ENCODE data around the gene SYT5. TPM values are rescaled to one million over a fixed set of nuclear protein-coding genes. Genes with fewer than 3 reads are reported as not detected.

Gene SYT5
- polyA plus RNA-seq, 1 donor (not counting 4 experiments of a cell fraction or from before 2014, with no cell fraction given), result 0.33 TPM

DNA sequence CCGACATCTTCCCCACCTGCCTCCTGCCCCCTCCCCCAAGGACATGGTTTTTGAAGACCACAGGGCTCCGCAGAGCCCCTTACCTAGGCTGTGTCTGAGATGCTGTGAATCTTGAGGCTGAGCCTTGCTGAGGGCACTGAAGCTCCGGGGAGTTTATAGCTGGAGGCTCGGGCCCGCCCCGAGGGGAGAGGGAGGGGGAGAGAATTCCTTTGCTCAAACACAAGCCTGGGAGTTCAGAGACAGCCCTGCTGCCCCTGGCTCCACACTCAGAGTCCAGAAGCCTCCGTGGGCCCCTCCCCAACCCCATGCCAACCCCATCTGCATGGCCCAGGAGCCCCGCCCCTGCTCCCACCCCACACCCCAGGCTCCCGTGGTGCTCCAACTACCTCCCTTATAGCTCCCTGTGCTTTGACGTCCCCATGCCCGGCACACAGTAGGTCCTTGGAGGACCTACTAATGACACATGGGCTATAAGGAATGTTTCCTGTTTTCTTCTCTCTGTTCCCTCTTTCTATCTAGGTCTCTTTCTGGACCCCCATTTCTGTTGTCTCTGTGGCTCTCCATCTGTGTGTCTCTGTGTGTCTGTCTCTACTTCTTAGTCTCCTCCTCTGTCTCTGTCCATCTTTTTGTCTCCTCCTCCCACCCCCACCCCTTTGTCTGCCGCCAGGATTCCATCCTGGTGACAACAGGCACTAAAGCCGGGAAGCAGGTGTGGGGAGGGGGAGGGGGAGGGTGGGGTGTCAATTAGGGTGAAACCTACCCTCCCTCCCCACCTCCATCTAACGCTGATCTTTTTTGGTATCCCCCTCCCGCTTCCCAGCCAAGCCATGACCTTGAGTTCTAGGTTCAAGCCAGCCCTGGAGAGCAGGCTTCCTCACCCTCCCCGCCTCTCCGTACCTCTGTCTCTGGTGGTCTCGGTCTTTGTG, 30.7 kb downstream of the SYT5 start, which contains the start of gene TNNT1:
Gene TNNT1, minus strand, starts transcription at position 129 of the 926 bp plus-strand sequence. CDS start 2,049 bp downstream, outside the sequence.
- Histone ChIP-seq H3K9ac (ENCODE audit: control insufficient read depth, extremely low read depth, insufficient read depth, low read length) (no peak within 1 kb of the TSS), H3K27me3 (ENCODE audit: control insufficient read depth, extremely low read depth, insufficient read depth, low read length) (no peaks in the 10 kb centered on the region), H3K9me1 (ENCODE audit: control insufficient read depth, extremely low read depth, insufficient read depth, low read length) (no peaks in the 10 kb centered on the region), H3K4me3 (ENCODE audit: control insufficient read depth in 2 of 3, extremely low read depth in 1 of 3, insufficient read depth in 2 of 3, low read depth in 1 of 3, low read length in 3 of 3) (no peak within 1 kb of the TSS), H3K36me3 (ENCODE audit: control insufficient read depth in 2 of 2, extremely low read depth in 1 of 2, insufficient read depth in 2 of 2, low read length in 2 of 2) (no peaks in the 10 kb centered on the region), H3K27ac (ENCODE audit: control insufficient read depth, insufficient read depth, low read length) (no peak within 1 kb of the TSS), H4K20me1 (ENCODE audit: control insufficient read depth, extremely low read depth, insufficient read depth, low read length) (no peaks in the 10 kb centered on the region), H3K4me2 (ENCODE audit: control insufficient read depth, extremely low read depth, insufficient read depth, low read depth, low read length) (no peak within 1 kb of the TSS), H3K4me1 (ENCODE audit: control insufficient read depth, extremely low read depth, insufficient read depth, low read length) (peaks cover 2% of the 10 kb centered on the region), H2AFZ (ENCODE audit: control insufficient read depth, low read length) (no peak within 1 kb of the TSS), H3K79me2 (ENCODE audit: control insufficient read depth, insufficient read depth, low read length) (no peaks in the 10 kb centered on the region), H3K9me3 (ENCODE audit: control insufficient read depth, low read depth, low read length) (no peaks in the 10 kb centered on the region)
- FAIRE-seq, result no peak
- no peak for DNase-seq (ENCODE audit: low read depth, low spot score)
- TF ChIP-seq EZH2 (IDR thresholded peaks at IDR 0.05; ENCODE audit: low read length), result no peak
- TF ChIP-seq, protein P1, sequence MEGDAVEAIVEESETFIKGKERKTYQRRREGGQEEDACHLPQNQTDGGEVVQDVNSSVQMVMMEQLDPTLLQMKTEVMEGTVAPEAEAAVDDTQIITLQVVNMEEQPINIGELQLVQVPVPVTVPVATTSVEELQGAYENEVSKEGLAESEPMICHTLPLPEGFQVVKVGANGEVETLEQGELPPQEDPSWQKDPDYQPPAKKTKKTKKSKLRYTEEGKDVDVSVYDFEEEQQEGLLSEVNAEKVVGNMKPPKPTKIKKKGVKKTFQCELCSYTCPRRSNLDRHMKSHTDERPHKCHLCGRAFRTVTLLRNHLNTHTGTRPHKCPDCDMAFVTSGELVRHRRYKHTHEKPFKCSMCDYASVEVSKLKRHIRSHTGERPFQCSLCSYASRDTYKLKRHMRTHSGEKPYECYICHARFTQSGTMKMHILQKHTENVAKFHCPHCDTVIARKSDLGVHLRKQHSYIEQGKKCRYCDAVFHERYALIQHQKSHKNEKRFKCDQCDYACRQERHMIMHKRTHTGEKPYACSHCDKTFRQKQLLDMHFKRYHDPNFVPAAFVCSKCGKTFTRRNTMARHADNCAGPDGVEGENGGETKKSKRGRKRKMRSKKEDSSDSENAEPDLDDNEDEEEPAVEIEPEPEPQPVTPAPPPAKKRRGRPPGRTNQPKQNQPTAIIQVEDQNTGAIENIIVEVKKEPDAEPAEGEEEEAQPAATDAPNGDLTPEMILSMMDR (optimal IDR thresholded peaks at IDR 0.05 in 1 of 3, IDR thresholded peaks at IDR 0.05 in 1 of 3, conservative IDR thresholded peaks at IDR 0.05 in 1 of 3; ENCODE audit: extremely low read depth in 1 of 3, insufficient read depth in 2 of 3, low read length in 3 of 3), result no peak
- dilution Hi-C loops (cut with MboI; ENCODE audit: extremely low pct_ligation_motif_present, low sequenced_read_pairs), result no loop called here

DNA sequence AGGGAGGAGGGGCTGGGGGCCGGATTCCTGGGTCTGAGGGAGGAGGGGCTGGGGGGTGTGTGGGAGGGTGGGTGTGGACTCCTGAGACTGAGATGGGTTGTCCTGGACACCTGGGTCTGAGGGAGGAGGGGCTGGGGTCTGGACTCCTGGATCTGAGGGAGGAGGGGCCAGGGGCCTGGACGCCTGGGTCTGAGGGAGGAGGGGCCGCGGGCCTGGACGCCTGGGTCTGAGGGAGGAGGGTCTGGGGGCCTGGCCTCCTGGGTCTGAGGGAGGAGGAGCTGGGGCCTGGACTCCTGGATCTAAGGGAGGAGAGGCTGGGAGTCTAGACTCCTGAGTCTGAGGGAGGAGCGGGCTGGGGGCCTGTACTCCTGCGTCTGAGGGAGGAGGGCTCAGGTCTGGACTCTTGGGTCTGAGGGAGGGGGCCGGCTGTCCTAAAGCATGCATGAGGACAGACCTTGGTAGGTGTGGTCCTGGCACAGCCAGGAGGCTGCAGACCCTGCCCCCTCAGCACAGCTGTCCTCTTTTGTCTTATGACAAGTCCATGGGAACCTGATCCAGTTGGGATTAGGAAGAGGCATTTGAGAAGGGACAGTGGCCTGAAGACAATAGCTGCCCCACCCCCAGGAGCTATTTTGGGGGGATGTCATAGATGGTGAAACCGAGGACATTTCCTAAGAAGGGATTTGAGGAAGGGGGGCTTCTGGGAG, 32.4 kb downstream of the SYT5 start:
- H3K9me1 ChIP-seq (ENCODE audit: control insufficient read depth, extremely low read depth, insufficient read depth, low read length), result no peaks in the 10 kb centered on the region
- no peaks in the 10 kb centered on the region for H3K36me3 ChIP-seq (ENCODE audit: control insufficient read depth in 2 of 2, extremely low read depth in 1 of 2, insufficient read depth in 2 of 2, low read length in 2 of 2)
- H3K4me3 ChIP-seq (ENCODE audit: control insufficient read depth in 2 of 3, extremely low read depth in 1 of 3, insufficient read depth in 2 of 3, low read depth in 1 of 3, low read length in 3 of 3), result no peak overlapping the region
- H4K20me1 ChIP-seq (ENCODE audit: control insufficient read depth, extremely low read depth, insufficient read depth, low read length), result no peaks in the 10 kb centered on the region
- DNase-seq (ENCODE audit: low read depth, low spot score), result no peak
- peaks cover 2% of the 10 kb centered on the region for H3K4me1 ChIP-seq (ENCODE audit: control insufficient read depth, extremely low read depth, insufficient read depth, low read length)
- TF ChIP-seq EZH2 (IDR thresholded peaks at IDR 0.05; ENCODE audit: low read length), result no peak
- TF ChIP-seq, protein P1 (optimal IDR thresholded peaks at IDR 0.05 in 1 of 3, IDR thresholded peaks at IDR 0.05 in 1 of 3, conservative IDR thresholded peaks at IDR 0.05 in 1 of 3; ENCODE audit: extremely low read depth in 1 of 3, insufficient read depth in 2 of 3, low read length in 3 of 3), result no peak
- no peak overlapping the region for H2AFZ ChIP-seq (ENCODE audit: control insufficient read depth, low read length)
- H3K9me3 ChIP-seq (ENCODE audit: control insufficient read depth, low read depth, low read length), result no peaks in the 10 kb centered on the region
- FAIRE-seq, result no peak
- H3K79me2 ChIP-seq (ENCODE audit: control insufficient read depth, insufficient read depth, low read length), result no peaks in the 10 kb centered on the region
- H3K27ac ChIP-seq (ENCODE audit: control insufficient read depth, insufficient read depth, low read length), result no peak overlapping the region
- H3K4me2 ChIP-seq (ENCODE audit: control insufficient read depth, extremely low read depth, insufficient read depth, low read depth, low read length), result no peak overlapping the region
- H3K9ac ChIP-seq (ENCODE audit: control insufficient read depth, extremely low read depth, insufficient read depth, low read length), result no peak overlapping the region
- dilution Hi-C loops (cut with MboI; ENCODE audit: extremely low pct_ligation_motif_present, low sequenced_read_pairs), result no loop called here
- H3K27me3 ChIP-seq (ENCODE audit: control insufficient read depth, extremely low read depth, insufficient read depth, low read length), result no peaks in the 10 kb centered on the region

Data from keratinocyte (primary cell).